H1 (cell line): ENCODE results near the gene SLC39A10. TPM values are rescaled to one million over a fixed set of nuclear protein-coding genes. Genes with fewer than 3 reads are reported as not detected.

ENCODE experiments used
- CHD1 ChIP-seq: IDR thresholded peaks from 2 replicates; pipeline ENCODE4 v1.6.1; 2012; ENCODE audit warnings: low read depth, low read length, improper control_type of control experiment
- EGR1 ChIP-seq: IDR thresholded peaks from 2 replicates; pipeline ENCODE4 v1.6.1; 2011; ENCODE audit warnings: low read depth, low read length, borderline replicate concordance
- RXRA ChIP-seq: IDR thresholded peaks from 2 replicates; pipeline ENCODE4 v1.6.1; 2011; ENCODE audit warnings: low read depth, mild to moderate bottlenecking, low read length, moderate library complexity; ENCODE audit not compliant: insufficient read depth
- SIX5 ChIP-seq: IDR thresholded peaks from 2 replicates; pipeline ENCODE4 v1.6.1; 2011; ENCODE audit warnings: mild to moderate bottlenecking, low read depth, low read length
- SP2 ChIP-seq: IDR thresholded peaks from 2 replicates; pipeline ENCODE4 v1.6.1; 2012; ENCODE audit warnings: mild to moderate bottlenecking, low read length, inconsistent platforms
- TCF12 ChIP-seq: IDR thresholded peaks from 2 replicates; pipeline ENCODE4 v1.6.1; 2011; ENCODE audit warnings: low read depth, mild to moderate bottlenecking, low read length
- YY1 ChIP-seq: IDR thresholded peaks from 2 replicates; pipeline ENCODE4 v1.6.1; 2011; ENCODE audit warnings: low read depth, mild to moderate bottlenecking, low read length
- polyA plus RNA-seq, 7 experiments: library from polyadenylated mRNA; depleted of rRNA in 3 of 7; stranded (reverse) in 5 of 7; unstranded in 2 of 7; fragments of >200 nt in 5 of 7; fragments of 200-250 nt in 2 of 7; gene quantifications; 1 replicate in 5 of 7; 2 replicates in 1 of 7; 4 replicates in 1 of 7; pipeline versions ENCODE4 v1.2.1 to v1.2.3, GENCODE V29; 2011 to 2013; ENCODE audit warnings: missing spikeins in 2 of 7, mixed read lengths in 2 of 7
- total RNA-seq: library from RNA; stranded (reverse); fragmentation: NEBNext Ultra II Directional; extraction: Animal tissue kit (Norgen Biotek cat#: 25700); gene quantifications from 2 replicates; pipeline ENCODE4 v1.2.1, GENCODE V29; 2021
- TF ChIP-seq, protein P1 (sequence below): fragments of 300-600 bp; sonication (generic); IDR thresholded peaks from 2 replicates; pipeline ENCODE4 v1.7.1; 2012; ENCODE audit warnings: low read length, moderate library complexity, mild to moderate bottlenecking, inconsistent platforms; ENCODE audit not compliant: insufficient replicate concordance
- TF ChIP-seq, protein P2 (sequence below): IDR thresholded peaks from 2 replicates; pipeline ENCODE4 v1.6.1; 2012; ENCODE audit warnings: low read length, inconsistent platforms

SLC39A10 gene
- total and polyA plus RNA-seq, 2 of the 8 experiments (the other 6 are each of a cell fraction or from before 2014, with no cell fraction given), result 68.1 to 234 TPM

DNA sequence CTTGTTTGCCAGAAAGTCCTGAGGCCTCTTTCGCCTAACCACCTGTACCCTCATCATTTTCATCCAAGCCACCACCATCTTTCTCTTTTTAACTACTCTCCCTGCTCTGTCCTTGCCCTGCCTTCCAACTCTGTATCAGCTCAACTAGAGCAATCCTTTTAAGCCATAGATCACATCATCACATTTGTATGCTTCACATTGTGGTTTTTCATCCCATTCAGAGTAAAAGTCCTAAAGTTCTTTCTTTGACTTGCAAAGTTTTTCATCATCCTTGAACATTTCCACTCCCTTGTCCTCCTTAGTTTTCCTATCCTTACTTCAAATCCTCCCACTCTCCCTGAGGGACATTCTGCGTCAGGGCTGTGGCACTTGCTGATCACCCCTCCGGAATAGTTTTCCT, 73.9 kb downstream of the SLC39A10 start (continued):
- TF ChIP-seq, protein P1, sequence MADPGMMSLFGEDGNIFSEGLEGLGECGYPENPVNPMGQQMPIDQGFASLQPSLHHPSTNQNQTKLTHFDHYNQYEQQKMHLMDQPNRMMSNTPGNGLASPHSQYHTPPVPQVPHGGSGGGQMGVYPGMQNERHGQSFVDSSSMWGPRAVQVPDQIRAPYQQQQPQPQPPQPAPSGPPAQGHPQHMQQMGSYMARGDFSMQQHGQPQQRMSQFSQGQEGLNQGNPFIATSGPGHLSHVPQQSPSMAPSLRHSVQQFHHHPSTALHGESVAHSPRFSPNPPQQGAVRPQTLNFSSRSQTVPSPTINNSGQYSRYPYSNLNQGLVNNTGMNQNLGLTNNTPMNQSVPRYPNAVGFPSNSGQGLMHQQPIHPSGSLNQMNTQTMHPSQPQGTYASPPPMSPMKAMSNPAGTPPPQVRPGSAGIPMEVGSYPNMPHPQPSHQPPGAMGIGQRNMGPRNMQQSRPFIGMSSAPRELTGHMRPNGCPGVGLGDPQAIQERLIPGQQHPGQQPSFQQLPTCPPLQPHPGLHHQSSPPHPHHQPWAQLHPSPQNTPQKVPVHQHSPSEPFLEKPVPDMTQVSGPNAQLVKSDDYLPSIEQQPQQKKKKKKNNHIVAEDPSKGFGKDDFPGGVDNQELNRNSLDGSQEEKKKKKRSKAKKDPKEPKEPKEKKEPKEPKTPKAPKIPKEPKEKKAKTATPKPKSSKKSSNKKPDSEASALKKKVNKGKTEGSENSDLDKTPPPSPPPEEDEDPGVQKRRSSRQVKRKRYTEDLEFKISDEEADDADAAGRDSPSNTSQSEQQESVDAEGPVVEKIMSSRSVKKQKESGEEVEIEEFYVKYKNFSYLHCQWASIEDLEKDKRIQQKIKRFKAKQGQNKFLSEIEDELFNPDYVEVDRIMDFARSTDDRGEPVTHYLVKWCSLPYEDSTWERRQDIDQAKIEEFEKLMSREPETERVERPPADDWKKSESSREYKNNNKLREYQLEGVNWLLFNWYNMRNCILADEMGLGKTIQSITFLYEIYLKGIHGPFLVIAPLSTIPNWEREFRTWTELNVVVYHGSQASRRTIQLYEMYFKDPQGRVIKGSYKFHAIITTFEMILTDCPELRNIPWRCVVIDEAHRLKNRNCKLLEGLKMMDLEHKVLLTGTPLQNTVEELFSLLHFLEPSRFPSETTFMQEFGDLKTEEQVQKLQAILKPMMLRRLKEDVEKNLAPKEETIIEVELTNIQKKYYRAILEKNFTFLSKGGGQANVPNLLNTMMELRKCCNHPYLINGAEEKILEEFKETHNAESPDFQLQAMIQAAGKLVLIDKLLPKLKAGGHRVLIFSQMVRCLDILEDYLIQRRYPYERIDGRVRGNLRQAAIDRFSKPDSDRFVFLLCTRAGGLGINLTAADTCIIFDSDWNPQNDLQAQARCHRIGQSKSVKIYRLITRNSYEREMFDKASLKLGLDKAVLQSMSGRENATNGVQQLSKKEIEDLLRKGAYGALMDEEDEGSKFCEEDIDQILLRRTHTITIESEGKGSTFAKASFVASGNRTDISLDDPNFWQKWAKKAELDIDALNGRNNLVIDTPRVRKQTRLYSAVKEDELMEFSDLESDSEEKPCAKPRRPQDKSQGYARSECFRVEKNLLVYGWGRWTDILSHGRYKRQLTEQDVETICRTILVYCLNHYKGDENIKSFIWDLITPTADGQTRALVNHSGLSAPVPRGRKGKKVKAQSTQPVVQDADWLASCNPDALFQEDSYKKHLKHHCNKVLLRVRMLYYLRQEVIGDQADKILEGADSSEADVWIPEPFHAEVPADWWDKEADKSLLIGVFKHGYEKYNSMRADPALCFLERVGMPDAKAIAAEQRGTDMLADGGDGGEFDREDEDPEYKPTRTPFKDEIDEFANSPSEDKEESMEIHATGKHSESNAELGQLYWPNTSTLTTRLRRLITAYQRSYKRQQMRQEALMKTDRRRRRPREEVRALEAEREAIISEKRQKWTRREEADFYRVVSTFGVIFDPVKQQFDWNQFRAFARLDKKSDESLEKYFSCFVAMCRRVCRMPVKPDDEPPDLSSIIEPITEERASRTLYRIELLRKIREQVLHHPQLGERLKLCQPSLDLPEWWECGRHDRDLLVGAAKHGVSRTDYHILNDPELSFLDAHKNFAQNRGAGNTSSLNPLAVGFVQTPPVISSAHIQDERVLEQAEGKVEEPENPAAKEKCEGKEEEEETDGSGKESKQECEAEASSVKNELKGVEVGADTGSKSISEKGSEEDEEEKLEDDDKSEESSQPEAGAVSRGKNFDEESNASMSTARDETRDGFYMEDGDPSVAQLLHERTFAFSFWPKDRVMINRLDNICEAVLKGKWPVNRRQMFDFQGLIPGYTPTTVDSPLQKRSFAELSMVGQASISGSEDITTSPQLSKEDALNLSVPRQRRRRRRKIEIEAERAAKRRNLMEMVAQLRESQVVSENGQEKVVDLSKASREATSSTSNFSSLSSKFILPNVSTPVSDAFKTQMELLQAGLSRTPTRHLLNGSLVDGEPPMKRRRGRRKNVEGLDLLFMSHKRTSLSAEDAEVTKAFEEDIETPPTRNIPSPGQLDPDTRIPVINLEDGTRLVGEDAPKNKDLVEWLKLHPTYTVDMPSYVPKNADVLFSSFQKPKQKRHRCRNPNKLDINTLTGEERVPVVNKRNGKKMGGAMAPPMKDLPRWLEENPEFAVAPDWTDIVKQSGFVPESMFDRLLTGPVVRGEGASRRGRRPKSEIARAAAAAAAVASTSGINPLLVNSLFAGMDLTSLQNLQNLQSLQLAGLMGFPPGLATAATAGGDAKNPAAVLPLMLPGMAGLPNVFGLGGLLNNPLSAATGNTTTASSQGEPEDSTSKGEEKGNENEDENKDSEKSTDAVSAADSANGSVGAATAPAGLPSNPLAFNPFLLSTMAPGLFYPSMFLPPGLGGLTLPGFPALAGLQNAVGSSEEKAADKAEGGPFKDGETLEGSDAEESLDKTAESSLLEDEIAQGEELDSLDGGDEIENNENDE, result no peak
- TF ChIP-seq, protein P2, sequence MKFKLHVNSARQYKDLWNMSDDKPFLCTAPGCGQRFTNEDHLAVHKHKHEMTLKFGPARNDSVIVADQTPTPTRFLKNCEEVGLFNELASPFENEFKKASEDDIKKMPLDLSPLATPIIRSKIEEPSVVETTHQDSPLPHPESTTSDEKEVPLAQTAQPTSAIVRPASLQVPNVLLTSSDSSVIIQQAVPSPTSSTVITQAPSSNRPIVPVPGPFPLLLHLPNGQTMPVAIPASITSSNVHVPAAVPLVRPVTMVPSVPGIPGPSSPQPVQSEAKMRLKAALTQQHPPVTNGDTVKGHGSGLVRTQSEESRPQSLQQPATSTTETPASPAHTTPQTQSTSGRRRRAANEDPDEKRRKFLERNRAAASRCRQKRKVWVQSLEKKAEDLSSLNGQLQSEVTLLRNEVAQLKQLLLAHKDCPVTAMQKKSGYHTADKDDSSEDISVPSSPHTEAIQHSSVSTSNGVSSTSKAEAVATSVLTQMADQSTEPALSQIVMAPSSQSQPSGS, result no peak
- TF ChIP-seq SIX5, result no peak
- TF ChIP-seq EGR1, result no peak
- TF ChIP-seq CHD1, result no peak
- TF ChIP-seq SP2, result no peak
- TF ChIP-seq RXRA, result no peak
- TF ChIP-seq YY1, result no peak
- TF ChIP-seq TCF12, result no peak
